Tibial artery (tissue), 4 donors: ENCODE data around the gene C3orf18.

ENCODE experiments used
- DNase-seq, 2 donors: peaks; one replicate each; pipeline ENCODE4 v3.0.0-alpha.2; 2019
- H3K27ac ChIP-seq, 2 donors: fragments of 200-600 bp; sonication (generic) in 1 of 2; 1 replicate in 1 of 2; 2 replicates in 1 of 2; pipeline ENCODE4 v1.5.1; 2018 to 2019; ENCODE audit warnings: mild to moderate bottlenecking in 1 of 2
- H3K27me3 ChIP-seq, 2 donors: fragments of 200-600 bp; sonication (generic) in 1 of 2; one replicate each; pipeline versions ENCODE4 v1.5.1 to v1.6.0; 2016 to 2019
- H3K36me3 ChIP-seq, 3 donors: fragments of 200-600 bp; sonication (generic) in 2 of 3; one replicate each; pipeline ENCODE4 v1.5.1; 2016 to 2019; ENCODE audit warnings: mild to moderate bottlenecking in 2 of 3
- H3K4me1 ChIP-seq, 4 donors: fragments of 200-600 bp; sonication (generic) in 2 of 4; 1 replicate in 3 of 4; 2 replicates in 1 of 4; pipeline ENCODE4 v1.5.1; 2016 to 2019
- H3K4me3 ChIP-seq, 2 donors: fragments of 200-600 bp; sonication (generic) in 1 of 2; 1 replicate in 1 of 2; 2 replicates in 1 of 2; pipeline ENCODE4 v1.5.1; 2018 to 2019; ENCODE audit warnings: mild to moderate bottlenecking in 2 of 2
- H3K9me3 ChIP-seq, 3 donors: fragments of 200-600 bp; sonication (generic) in 1 of 3; one replicate each; pipeline ENCODE4 v1.5.1; 2016 to 2019
- CTCF ChIP-seq, 2 experiments: fragments of 200-600 bp in 1 of 2; fragments of 450-650 bp in 1 of 2; IDR thresholded peaks; one replicate each; pipeline ENCODE4 v1.5.1; 2017 to 2019; ENCODE audit warnings: antibody characterized with exemption in 2 of 2, mild to moderate bottlenecking in 1 of 2, moderate library complexity in 1 of 2
- intact Hi-C: fragments of 100-400 bp; cut with DNase I; formaldehyde crosslinking; loops from one replicate; pipeline ENCODE4 v1.15.0; 2023; ENCODE audit warnings: low total_unique reads

The C3orf18 gene

GRCh38 chr3:50551681-50552435 is 15.7 kb downstream of the C3orf18 start:
- no peak for DNase-seq
- Histone ChIP-seq H3K4me1 (no peaks in the 10 kb centered on the region), H3K4me3 (no peak overlapping the region), H3K36me3 (no peaks in the 10 kb centered on the region), H3K9me3 (no peaks in the 10 kb centered on the region), H3K27me3 (peaks cover 0 to 10% of the 10 kb centered on the region in 2 donors), H3K27ac (no peak overlapping the region)
- TF ChIP-seq CTCF (IDR thresholded peaks at IDR 0.05): no peak
- intact Hi-C loops: no loop called here

GRCh38 chr3:50551054-50551659 is 16.4 kb downstream of the C3orf18 start:
- Histone ChIP-seq H3K4me3 (no peak overlapping the region), H3K27me3 (peaks cover 0 to 7% of the 10 kb centered on the region in 2 donors), H3K36me3 (no peaks in the 10 kb centered on the region), H3K27ac (no peak overlapping the region), H3K4me1 (no peaks in the 10 kb centered on the region), H3K9me3 (no peaks in the 10 kb centered on the region)
- intact Hi-C loops: no loop called here
- DNase-seq: no peak
- no peak for TF ChIP-seq CTCF (IDR thresholded peaks at IDR 0.05)

- intact Hi-C loops: no loop called here
- H3K27ac ChIP-seq: no peak overlapping the region
- peaks cover 0 to under 1% of the 10 kb centered on the region in 2 donors for H3K27me3 ChIP-seq
- peak in 1 of 2 donors; percentile 43 for DNase-seq
- TF ChIP-seq CTCF (IDR thresholded peaks at IDR 0.05): peak; percentile 61 to 69
- H3K9me3 ChIP-seq: no peaks in the 10 kb centered on the region
- no peaks in the 10 kb centered on the region for H3K4me1 ChIP-seq
- H3K36me3 ChIP-seq: no peaks in the 10 kb centered on the region
- H3K4me3 ChIP-seq: no peak overlapping the region
Observed at GRCh38 chr3:50550079-50550736, 17.3 kb downstream of the C3orf18 start.

GRCh38 chr3:50549226-50549625 is 18.3 kb downstream of the C3orf18 start:
- no peaks in the 10 kb centered on the region for H3K9me3 ChIP-seq
- no peak overlapping the region for H3K27ac ChIP-seq
- no peak for DNase-seq
- no peaks in the 10 kb centered on the region for H3K4me1 ChIP-seq
- intact Hi-C loops: no loop called here
- no peaks in the 10 kb centered on the region for H3K27me3 ChIP-seq
- H3K4me3 ChIP-seq: no peak overlapping the region
- no peaks in the 10 kb centered on the region for H3K36me3 ChIP-seq
- TF ChIP-seq CTCF (IDR thresholded peaks at IDR 0.05): no peak

GRCh38 chr3:50545781-50546180 is 21.8 kb downstream of the C3orf18 start:
- DNase-seq: no peak
- H3K9me3 ChIP-seq: no peaks in the 10 kb centered on the region
- TF ChIP-seq CTCF (IDR thresholded peaks at IDR 0.05): no peak
- intact Hi-C loops: no loop called here
- H3K27me3 ChIP-seq: peaks cover 0 to 2% of the 10 kb centered on the region in 2 donors
- no peaks in the 10 kb centered on the region for H3K4me1 ChIP-seq
- H3K4me3 ChIP-seq: no peak overlapping the region
- H3K27ac ChIP-seq: no peak overlapping the region
- no peaks in the 10 kb centered on the region for H3K36me3 ChIP-seq
